ENCODE measurements around the gene CDH13. TPM values are rescaled to one million over a fixed set of nuclear protein-coding genes. Genes with fewer than 3 reads are reported as not detected.

CDH13 gene
- total RNA-seq, 1 donor = 102 TPM

DNA sequence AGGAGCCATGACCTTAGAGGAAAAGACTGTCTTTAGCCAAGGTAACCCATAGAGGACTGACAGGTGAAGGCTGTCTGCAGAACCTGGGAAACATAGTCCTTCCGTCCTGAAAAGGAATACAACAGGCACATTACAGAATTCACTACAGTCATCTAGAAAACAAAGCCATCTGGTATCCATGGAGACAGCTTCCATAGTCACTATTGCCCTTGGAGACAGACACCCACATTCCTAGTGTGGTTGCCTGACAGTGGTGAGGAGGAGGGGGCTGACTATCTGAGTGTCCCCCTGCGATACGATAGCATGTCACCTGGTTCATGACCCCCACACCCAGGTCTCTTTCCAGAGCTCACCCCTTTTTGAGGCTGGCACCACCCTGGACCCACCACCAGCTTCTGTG is 254.7 kb downstream of the CDH13 start:
- Histone ChIP-seq H3K4me2 (ENCODE audit: insufficient read depth, low read length) (no peak overlapping the region), H4K20me1 (ENCODE audit: insufficient read depth, low read length) (no peaks in the 10 kb centered on the region), H3K36me3 (ENCODE audit: insufficient read depth, low read length) (no peaks in the 10 kb centered on the region), H3K27me3 (ENCODE audit: insufficient read depth, low read length) (no peaks in the 10 kb centered on the region), H3K4me1 (ENCODE audit: insufficient read depth, low read length) (peaks cover 3% of the 10 kb centered on the region), H2AFZ (ENCODE audit: low read length) (no peak overlapping the region), H3K27ac (ENCODE audit: low read depth, low read length) (no peak overlapping the region), H3K4me3 (ENCODE audit: insufficient read depth, low read length) (no peak overlapping the region), H3K79me2 (ENCODE audit: insufficient read depth, low read length) (peaks cover 6% of the 10 kb centered on the region), H3K9me3 (ENCODE audit: low read depth, low read length) (no peaks in the 10 kb centered on the region)
- DNase-seq (ENCODE audit: insufficient read length, low spot score, missing footprints) = no peak
- TF ChIP-seq, protein P1, sequence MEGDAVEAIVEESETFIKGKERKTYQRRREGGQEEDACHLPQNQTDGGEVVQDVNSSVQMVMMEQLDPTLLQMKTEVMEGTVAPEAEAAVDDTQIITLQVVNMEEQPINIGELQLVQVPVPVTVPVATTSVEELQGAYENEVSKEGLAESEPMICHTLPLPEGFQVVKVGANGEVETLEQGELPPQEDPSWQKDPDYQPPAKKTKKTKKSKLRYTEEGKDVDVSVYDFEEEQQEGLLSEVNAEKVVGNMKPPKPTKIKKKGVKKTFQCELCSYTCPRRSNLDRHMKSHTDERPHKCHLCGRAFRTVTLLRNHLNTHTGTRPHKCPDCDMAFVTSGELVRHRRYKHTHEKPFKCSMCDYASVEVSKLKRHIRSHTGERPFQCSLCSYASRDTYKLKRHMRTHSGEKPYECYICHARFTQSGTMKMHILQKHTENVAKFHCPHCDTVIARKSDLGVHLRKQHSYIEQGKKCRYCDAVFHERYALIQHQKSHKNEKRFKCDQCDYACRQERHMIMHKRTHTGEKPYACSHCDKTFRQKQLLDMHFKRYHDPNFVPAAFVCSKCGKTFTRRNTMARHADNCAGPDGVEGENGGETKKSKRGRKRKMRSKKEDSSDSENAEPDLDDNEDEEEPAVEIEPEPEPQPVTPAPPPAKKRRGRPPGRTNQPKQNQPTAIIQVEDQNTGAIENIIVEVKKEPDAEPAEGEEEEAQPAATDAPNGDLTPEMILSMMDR (IDR thresholded peaks at IDR 0.05; ENCODE audit: extremely low read depth, low read depth, low read length) = no peak

DNA sequence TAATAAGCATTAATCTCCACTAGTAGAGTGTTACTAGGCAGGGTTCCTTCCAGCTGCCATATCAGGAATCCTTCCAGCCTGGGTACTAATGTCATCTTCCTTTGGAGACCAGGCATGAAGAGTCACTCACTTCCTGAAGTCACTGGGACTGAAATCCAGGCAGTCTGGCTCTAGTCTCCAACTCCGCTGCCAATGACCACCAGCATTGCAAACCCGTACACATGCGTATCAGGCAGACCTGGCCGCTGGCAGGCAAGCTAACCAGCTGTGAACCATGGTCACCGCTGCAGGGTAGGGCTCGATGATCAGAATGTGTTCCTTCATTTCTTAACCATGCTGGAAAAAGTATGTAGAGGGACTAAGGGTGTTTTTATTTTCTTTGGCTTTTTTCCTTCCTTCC is 255.5 kb downstream of the CDH13 start:
- peaks cover 3% of the 10 kb centered on the region for H3K4me1 ChIP-seq (ENCODE audit: insufficient read depth, low read length)
- H3K79me2 ChIP-seq (ENCODE audit: insufficient read depth, low read length) = peaks cover 6% of the 10 kb centered on the region
- no peaks in the 10 kb centered on the region for H3K27me3 ChIP-seq (ENCODE audit: insufficient read depth, low read length)
- H3K9me3 ChIP-seq (ENCODE audit: low read depth, low read length) = no peaks in the 10 kb centered on the region
- H3K4me2 ChIP-seq (ENCODE audit: insufficient read depth, low read length) = no peak overlapping the region
- no peaks in the 10 kb centered on the region for H4K20me1 ChIP-seq (ENCODE audit: insufficient read depth, low read length)
- peak overlapping the region; percentile 28 for H2AFZ ChIP-seq (ENCODE audit: low read length)
- H3K4me3 ChIP-seq (ENCODE audit: insufficient read depth, low read length) = no peak overlapping the region
- no peaks in the 10 kb centered on the region for H3K36me3 ChIP-seq (ENCODE audit: insufficient read depth, low read length)
- DNase-seq (ENCODE audit: insufficient read length, low spot score, missing footprints) = no peak
- TF ChIP-seq, protein P1 (IDR thresholded peaks at IDR 0.05; ENCODE audit: extremely low read depth, low read depth, low read length) = no peak
- no peak overlapping the region for H3K27ac ChIP-seq (ENCODE audit: low read depth, low read length)

DNA sequence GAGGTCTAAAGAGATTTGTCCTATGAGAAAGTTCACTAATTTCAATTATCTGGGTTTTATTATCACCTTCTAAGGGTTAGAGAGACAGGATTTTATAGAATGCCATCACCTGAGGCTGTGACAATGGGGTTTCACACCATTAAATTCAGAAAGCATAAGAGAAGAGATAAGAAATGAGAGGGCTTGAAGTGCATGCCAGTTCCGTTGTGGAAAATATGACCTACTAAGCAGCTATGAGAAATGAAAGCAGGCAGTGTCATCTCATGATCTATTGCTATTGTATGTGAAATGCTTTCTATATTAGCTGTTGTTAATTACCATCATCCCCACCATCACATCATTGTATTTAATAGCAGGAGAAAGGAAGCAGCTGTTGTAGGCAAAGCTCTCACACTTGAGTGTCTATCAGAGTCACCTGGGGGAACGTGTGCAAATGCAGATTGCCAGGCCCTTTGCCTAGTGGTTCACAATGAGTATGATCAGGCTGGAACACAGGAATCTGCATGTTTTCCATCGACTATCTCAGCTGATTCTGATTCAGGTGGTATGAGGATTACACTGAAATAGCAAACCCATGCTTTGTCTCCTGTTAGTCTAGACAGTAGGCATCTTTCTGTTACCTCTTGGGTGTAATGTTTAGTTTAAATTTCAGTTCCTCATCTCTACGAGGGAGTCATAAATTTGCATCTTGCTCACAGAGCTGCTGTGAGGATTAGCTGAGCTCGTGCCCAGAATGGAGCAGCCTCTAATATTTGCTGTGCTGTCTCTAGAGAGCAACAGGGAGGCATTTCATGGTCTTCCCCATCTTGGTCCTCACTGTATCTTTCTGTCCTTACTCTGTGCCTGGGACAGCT is 256.4 kb downstream of the CDH13 start:
- Histone ChIP-seq H3K4me1 (ENCODE audit: insufficient read depth, low read length) (peaks cover 3% of the 10 kb centered on the region), H3K9me3 (ENCODE audit: low read depth, low read length) (no peaks in the 10 kb centered on the region), H3K27ac (ENCODE audit: low read depth, low read length) (no peak overlapping the region), H2AFZ (ENCODE audit: low read length) (no peak overlapping the region), H3K79me2 (ENCODE audit: insufficient read depth, low read length) (peaks cover 6% of the 10 kb centered on the region), H3K4me2 (ENCODE audit: insufficient read depth, low read length) (no peak overlapping the region), H3K4me3 (ENCODE audit: insufficient read depth, low read length) (no peak overlapping the region), H3K27me3 (ENCODE audit: insufficient read depth, low read length) (no peaks in the 10 kb centered on the region), H4K20me1 (ENCODE audit: insufficient read depth, low read length) (no peaks in the 10 kb centered on the region), H3K36me3 (ENCODE audit: insufficient read depth, low read length) (no peaks in the 10 kb centered on the region)
- DNase-seq (ENCODE audit: insufficient read length, low spot score, missing footprints) = no peak
- TF ChIP-seq, protein P1 (IDR thresholded peaks at IDR 0.05; ENCODE audit: extremely low read depth, low read depth, low read length) = no peak

DNA sequence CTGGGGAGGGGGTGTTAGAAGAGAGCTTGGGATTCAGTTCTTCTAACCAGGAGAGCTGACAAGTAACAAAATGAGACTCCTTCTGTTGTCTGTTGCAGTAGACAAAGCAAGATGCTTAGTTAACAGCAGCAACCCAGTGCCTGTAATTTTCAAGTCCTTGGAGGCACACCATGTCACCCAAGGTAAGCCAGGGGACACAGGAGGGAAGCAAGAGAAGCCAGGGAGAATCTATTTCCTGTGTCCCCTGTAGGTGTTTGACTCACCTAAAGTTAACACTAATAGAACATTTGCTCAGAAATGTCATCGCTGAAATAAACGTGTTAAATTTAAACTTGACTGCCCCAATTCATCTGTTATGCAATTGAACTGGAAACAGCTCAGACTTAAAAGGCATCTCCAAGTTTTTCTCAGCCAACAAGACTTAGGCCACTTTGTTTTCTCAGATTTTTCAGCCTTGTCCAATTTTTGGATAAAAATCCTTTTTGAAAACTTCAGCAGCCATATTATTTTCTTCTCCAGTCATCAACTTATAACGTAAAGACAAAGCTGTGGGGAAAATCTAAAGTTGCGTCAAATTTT is 257.6 kb downstream of the CDH13 start:
- TF ChIP-seq, protein P1 (IDR thresholded peaks at IDR 0.05; ENCODE audit: extremely low read depth, low read depth, low read length) = no peak
- no peak for DNase-seq (ENCODE audit: insufficient read length, low spot score, missing footprints)
- Histone ChIP-seq H3K27me3 (ENCODE audit: insufficient read depth, low read length) (no peaks in the 10 kb centered on the region), H3K36me3 (ENCODE audit: insufficient read depth, low read length) (no peaks in the 10 kb centered on the region), H3K27ac (ENCODE audit: low read depth, low read length) (no peak overlapping the region), H2AFZ (ENCODE audit: low read length) (no peak overlapping the region), H3K4me2 (ENCODE audit: insufficient read depth, low read length) (no peak overlapping the region), H4K20me1 (ENCODE audit: insufficient read depth, low read length) (no peaks in the 10 kb centered on the region), H3K9me3 (ENCODE audit: low read depth, low read length) (no peaks in the 10 kb centered on the region), H3K79me2 (ENCODE audit: insufficient read depth, low read length) (peaks cover 6% of the 10 kb centered on the region), H3K4me1 (ENCODE audit: insufficient read depth, low read length) (peaks cover 5% of the 10 kb centered on the region), H3K4me3 (ENCODE audit: insufficient read depth, low read length) (no peak overlapping the region)
